SW 1271 (cell line): ENCODE data around the gene CHRM2.

Experiments used
- DNase-seq, 2 experiments: peaks; one replicate each; lab custom pipeline; 2025; lab: John Stamatoyannopoulos, UW

CHRM2 gene

DNA sequence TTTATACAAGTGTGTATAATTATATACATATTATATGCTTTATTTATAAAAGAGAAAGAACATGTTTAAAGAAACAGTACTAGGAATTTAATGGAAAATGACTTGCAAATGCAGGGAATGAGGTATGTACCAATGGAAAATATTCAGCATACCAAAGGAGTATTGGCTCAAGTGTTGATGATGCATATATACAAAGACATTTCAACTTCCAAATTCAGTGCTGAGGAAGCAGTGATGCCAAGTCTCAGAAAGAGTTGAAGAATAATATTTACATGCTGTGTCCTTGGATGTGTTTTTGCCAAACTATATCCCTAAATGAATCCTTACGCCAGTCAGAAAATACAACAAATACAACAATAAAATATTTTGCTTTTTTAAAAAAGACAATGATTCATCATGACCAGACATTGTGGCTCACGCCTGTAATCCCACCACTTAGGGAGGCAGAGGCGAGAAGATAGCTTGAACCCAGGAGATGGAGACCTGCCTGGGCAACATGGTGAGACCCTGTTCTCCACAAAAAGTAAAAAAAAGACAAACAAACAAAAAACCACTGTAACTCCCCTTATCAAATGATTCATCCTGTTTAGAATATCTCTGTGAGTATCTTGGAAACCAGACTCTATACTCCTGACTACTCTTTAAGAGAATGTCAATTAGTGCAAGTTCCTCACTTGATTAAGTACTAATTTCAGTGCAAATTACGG lies 157.2 kb downstream of the CHRM2 start:
- no peak for DNase-seq

DNA sequence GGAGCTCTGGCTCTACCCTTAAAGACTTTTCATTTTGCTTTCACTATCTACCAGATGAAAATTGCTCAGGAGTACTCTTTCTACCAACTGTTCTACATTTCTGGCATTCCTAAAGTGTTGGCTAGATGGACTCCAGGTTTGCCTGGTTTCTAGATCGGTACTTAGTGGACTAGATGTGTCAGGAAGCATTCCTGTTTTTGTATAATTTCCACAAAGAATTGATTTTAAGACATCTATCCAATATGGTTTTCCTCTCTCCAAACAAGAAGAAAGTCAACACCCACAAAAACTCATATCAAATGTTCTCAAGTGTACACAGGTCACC lies 157.7 kb downstream of the CHRM2 start:
- no peak for DNase-seq

DNA sequence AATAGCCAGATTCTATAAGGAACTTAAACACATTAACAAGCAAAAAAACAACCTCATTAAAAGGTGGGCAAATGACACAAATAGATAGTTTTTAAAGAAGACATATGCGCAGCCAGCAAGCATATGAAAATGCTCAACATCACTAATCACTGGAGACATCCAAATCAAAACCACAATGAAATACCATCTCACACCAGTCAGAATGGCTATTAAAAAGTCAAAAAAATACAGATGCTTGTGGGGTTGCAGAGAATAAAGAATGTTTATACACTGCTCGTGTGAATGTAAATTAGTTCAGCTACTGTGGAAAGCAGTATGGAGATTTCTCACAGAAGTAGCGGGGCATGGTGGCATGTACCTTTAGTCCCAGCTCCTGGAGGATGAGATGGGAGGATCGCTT lies 164.0 kb downstream of the CHRM2 start:
- no peak for DNase-seq

DNA sequence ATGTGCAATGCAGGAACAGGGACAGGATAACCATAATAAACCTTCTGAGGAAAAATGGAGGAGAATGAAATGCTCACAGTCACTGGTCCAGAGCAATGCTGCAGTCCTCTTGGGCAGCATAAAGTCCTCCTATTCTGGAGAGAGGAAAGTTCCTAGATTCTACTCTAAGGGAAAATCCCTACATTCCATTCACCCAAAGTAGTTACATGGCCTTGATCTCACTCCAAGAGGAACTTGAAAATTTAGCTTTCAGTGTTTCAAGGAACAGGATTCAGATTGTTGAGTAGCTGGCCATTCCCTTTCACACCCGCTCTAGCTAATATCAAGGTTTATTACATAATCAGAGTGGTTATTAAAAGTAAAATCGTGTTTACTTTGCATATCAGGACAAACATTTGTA lies 168.3 kb downstream of the CHRM2 start:
- no peak for DNase-seq

DNA sequence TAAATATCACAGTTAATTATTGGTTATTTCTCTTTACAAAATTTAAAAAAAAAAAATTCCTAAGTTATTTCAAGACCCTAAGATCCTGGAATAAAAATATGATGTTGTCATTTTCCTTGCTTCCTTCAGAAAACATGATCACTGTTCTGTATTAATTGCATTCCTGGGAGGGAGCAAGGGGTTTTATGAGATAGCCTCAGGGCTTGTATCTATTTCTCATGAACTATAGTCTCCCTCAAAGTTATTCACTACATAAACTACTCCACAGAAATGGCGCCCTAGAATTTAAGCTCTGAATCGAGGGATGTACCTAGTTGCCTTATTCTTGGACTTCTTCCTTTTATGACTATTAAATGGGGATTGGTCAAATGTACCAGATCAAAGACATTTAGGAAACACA lies 170.3 kb downstream of the CHRM2 start:
- DNase-seq = no peak

DNA sequence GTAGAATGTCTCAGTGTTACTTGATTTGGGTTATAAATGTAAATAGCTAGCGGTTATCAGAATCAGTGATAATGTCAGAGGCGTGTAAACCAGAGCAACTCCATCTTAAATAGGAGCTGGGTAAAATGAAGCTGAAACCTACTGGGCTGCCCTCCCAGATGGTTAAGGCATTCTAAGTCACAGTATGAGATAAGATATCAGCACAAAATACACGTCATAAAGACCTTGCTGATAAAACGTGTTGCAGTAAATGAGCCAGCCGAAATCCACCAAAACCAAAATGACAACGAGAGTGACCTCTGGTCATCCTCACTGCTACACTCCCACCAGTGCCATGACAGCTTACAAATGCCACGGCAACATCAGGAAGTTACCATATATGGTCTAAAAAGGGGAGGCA lies 172.3 kb downstream of the CHRM2 start:
- no peak for DNase-seq

DNA sequence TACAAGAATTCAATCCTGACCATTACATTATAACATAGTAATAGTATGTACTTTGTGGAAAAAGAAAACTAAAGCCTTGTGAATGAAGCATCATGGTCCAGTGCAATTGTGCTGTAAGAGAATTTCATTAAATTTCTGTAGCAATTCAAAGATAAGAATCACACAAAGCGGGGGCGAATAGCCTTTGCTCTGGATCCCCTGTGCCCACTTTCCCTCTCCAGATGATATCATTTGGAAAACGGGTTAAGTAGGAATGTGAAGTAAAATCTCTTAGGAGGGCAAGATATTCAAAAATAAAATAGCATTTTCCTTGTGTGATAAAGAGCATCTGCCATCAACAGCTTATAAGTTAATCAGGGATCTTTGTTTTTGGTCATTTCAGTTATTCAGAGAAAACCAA lies 177.1 kb downstream of the CHRM2 start:
- DNase-seq = no peak

DNA sequence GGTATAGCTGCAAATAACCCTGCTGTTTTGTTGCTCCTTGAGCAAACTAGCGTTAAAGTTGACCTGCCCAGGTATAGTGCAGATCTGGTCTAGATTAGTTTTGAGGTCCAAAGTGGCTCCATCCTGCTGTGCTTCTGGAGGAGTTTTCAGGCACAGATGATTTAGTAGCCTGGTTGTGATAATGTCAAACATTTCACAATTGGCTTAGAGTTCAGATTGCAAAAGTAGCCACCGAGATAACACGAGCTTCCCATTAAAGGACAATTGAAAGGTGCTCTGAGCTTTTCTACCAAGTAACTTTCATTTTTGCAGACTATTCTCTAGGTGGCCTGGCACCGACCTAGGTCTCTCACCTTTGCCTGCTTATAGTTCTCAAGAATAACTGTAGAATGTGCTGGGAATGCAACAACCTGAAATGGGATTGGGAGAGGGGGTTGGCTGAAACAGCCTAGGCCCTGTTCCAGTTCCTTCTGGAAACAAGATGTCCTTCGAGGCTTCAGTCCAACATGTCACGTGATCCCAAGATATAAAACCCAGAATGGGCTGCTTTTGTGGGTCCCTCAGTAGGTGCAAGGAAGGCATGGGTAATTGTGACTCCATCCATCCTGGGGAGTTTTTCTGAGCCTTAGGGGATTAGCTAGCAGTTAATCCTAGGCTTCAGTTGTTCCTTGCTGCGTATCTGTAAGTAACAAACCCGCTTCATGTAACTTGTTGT lies 201.0 kb downstream of the CHRM2 start:
- DNase-seq = no peak
